BE2C (cell line): ENCODE measurements around the gene NECAB3.

Experiments
- DNase-seq: peaks from one replicate; pipeline ENCODE4 v3.0.0-alpha.2; 2020
- H3K27me3 ChIP-seq: fragments of 250-450 bp; sonication (Bioruptor Pico); 2 replicates; pipeline ENCODE4 v1.5.1; 2020; ENCODE audit warnings: mild to moderate bottlenecking
- H3K36me3 ChIP-seq: fragments of 250-450 bp; sonication (Bioruptor Pico); 2 replicates; pipeline ENCODE4 v1.5.1; 2020; ENCODE audit warnings: mild to moderate bottlenecking
- H3K4me1 ChIP-seq: fragments of 250-450 bp; sonication (Bioruptor Pico); 2 replicates; pipeline ENCODE4 v1.5.1; 2020
- H3K4me3 ChIP-seq: 2 replicates; pipeline ENCODE4 v1.5.1; 2011; ENCODE audit warnings: low read depth, low read length
- H3K9me3 ChIP-seq: fragments of 250-450 bp; sonication (Bioruptor Pico); 2 replicates; pipeline ENCODE4 v1.5.1; 2020
- TF ChIP-seq, protein P1 (sequence below): IDR thresholded peaks from 2 replicates; pipeline ENCODE4 v1.5.1; 2012; ENCODE audit warnings: mild to moderate bottlenecking, low read depth, low read length

The NECAB3 gene

DNA sequence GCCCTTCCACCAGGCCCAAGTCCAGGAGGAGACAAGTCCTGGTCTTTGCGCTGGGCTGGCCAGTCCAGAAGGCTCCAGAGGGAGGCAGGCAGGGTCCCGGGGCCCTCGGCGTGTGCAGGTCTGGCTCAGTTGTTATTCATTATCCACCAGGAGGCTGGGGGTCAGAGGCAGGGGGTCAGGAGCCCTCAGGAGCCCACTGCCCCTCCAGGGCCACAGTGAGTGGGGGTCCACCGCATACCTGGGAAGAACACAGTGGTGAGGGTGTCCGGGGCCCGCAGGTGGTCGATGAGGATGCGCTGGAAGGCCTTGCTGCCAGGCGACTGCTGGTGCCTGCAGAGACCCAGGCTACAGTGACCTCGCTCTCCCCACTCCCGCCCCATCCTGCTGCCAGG lies 16.5 kb downstream of the NECAB3 start:
- H3K4me3 ChIP-seq = no peak overlapping the region
- H3K4me1 ChIP-seq = no peaks in the 10 kb centered on the region; the same call in 1 of the 2 replicates
- no peaks in the 10 kb centered on the region for H3K9me3 ChIP-seq
- H3K36me3 ChIP-seq = peaks cover 13% of the 10 kb centered on the region
- DNase-seq = no peak
- H3K27me3 ChIP-seq = no peaks in the 10 kb centered on the region
- TF ChIP-seq, protein P1, sequence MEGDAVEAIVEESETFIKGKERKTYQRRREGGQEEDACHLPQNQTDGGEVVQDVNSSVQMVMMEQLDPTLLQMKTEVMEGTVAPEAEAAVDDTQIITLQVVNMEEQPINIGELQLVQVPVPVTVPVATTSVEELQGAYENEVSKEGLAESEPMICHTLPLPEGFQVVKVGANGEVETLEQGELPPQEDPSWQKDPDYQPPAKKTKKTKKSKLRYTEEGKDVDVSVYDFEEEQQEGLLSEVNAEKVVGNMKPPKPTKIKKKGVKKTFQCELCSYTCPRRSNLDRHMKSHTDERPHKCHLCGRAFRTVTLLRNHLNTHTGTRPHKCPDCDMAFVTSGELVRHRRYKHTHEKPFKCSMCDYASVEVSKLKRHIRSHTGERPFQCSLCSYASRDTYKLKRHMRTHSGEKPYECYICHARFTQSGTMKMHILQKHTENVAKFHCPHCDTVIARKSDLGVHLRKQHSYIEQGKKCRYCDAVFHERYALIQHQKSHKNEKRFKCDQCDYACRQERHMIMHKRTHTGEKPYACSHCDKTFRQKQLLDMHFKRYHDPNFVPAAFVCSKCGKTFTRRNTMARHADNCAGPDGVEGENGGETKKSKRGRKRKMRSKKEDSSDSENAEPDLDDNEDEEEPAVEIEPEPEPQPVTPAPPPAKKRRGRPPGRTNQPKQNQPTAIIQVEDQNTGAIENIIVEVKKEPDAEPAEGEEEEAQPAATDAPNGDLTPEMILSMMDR = no peak

DNA sequence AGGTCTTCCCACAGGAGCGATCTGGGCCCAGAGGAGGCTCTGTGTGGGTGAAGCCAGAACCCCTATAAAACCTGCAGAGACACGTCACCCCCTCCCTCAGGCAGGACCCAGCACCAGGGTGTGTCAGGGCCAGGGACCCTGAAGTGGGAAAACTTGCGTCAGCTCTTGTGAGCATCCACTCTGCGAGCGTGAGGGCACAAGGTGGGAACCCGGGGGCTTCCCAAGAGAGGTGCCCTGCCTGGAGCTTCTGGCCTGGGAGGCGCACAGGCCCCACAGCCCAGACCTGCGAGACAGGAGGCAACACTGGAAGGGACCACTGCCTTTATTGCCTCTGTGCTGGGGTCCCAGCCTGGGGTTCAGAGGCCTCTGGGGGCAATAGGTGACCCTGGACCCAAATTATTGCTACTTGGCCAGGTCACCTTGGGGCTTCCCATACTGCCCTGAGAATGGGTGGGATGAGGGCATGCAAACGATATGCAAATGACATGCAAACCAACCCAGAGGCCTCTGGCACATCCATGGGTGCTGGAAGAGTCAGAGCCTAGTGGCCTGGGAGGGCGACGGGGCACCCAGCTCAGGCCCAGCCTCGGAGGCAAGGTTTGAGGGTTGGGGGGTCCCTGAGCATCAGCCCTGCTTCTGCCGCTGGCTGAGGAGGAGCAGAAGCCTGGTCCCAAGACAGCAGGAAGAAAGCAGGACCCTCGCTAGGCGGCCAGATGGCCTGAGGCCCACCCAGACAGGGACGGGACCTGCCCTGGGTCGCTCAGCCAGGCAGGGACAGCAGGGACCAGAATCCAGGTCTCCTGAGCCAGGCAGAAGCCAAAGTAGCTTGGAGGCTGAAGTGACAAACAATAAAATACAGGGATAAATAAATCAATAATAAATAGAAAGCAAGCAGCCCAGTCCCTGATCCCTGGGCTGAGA lies 17.2 kb downstream of the NECAB3 start:
- Histone ChIP-seq H3K9me3 (no peaks in the 10 kb centered on the region), H3K36me3 (peaks cover 13% of the 10 kb centered on the region), H3K4me3 (no peak overlapping the region), H3K27me3 (no peaks in the 10 kb centered on the region), H3K4me1 (no peaks in the 10 kb centered on the region; the same call in 1 of the 2 replicates)
- no peak for DNase-seq
- TF ChIP-seq, protein P1 = no peak

DNA sequence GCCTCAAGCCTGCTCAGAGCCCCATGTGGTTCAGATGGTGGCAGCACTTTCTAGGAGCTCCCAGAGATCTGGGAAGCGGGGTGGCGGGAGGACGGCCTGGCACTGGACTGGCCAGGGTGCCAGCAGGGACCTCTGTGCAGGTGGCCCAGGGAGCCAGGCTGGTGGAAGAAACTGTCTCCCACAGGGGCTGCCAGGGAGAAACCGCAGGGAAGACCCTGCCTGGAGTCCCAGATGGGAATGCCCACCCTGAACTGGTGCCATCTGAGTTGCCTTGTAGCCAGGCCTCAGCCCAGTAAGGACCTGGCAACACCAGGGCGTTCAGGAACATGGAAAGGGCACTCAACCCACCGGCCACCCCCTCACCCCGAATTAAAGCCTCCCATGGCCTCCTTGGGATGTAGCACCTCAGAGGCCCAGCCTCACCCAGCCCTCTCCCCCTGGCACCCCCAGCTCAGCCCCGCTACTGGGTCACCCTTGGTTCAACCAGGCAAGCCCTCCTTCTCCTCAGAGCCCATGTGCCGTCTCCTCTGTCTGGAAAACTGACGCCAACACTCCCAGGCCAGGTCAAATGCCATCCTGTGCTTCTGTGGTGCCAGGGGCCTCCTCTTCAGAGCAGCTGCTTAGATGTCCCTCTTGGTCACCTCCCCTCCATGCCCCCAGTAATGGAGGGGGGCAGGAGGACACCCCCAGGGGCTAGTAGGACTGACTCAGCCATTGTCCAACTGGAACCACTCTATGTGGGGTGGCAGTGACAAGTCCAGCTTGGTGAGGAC lies 18.0 kb downstream of the NECAB3 start:
- H3K4me1 ChIP-seq = peaks cover 5% of the 10 kb centered on the region; the same call in 1 of the 2 replicates
- H3K4me3 ChIP-seq = no peak overlapping the region
- TF ChIP-seq, protein P1 = no peak
- H3K27me3 ChIP-seq = no peaks in the 10 kb centered on the region
- peaks cover 13% of the 10 kb centered on the region for H3K36me3 ChIP-seq
- no peak for DNase-seq
- no peaks in the 10 kb centered on the region for H3K9me3 ChIP-seq

DNA sequence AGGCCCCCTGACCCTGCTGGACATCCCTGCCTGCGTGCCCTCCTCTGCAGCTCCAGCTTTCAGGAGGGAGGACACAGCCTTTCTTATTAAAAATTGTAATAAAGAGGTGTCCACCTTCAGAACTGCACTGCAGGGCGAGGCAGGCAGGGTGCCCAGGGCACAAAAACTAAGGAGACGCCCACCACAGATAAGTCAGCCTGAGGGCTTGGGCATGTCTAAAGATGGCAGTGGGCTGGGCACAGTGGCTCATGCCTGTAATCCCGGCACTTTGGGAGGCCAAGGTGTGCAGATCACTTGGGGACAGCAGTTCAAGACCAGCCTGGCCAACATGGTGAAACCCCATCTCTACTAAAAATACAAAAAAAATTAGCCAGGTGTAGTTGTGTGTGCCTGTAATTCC lies 19.1 kb downstream of the NECAB3 start:
- Histone ChIP-seq H3K9me3 (no peaks in the 10 kb centered on the region), H3K27me3 (no peaks in the 10 kb centered on the region), H3K36me3 (peaks cover 13% of the 10 kb centered on the region), H3K4me3 (no peak overlapping the region), H3K4me1 (peaks cover 7% of the 10 kb centered on the region; the same call in 1 of the 2 replicates)
- TF ChIP-seq, protein P1 = no peak
- no peak for DNase-seq

DNA sequence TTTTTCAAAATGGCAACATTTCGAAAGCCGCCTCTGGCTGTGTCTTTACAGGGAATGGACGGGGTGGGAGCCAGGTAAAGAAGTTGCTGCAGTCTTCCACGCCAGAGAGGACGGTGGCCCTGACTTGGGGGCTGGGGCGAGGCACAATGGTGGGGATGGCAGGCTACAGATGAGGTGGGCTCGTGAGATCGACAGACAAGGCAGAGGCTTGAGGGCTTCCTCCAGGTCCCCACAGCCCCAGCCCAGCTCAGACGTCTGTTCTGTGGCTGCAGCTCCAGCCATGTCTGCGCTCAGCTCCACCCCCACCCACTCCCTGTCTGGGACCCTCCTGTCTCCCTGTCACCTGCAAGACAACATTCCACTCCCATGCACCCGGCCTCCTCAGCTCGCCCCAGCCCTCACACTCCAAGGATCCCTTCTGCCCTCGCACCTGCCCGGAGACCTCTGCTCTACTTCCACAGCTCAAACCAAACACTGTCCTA lies 19.5 kb downstream of the NECAB3 start:
- Histone ChIP-seq H3K27me3 (no peaks in the 10 kb centered on the region), H3K4me3 (no peak overlapping the region), H3K4me1 (peaks cover 8% of the 10 kb centered on the region), H3K9me3 (no peaks in the 10 kb centered on the region), H3K36me3 (peaks cover 13% of the 10 kb centered on the region)
- TF ChIP-seq, protein P1 = no peak
- DNase-seq = no peak
